GM12875 (cell line): ENCODE measurements around the gene ZBTB20.

Experiments
- H3K4me3 ChIP-seq: one replicate; pipeline ENCODE4 v1.5.1; 2011; ENCODE audit warnings: low read depth, low read length, control low read depth
- CTCF ChIP-seq: IDR thresholded peaks from 2 replicates; pipeline ENCODE4 v1.5.1; 2011; ENCODE audit warnings: low read depth, mild to moderate bottlenecking, control low read depth, inconsistent platforms, low read length, moderate library complexity, borderline replicate concordance; ENCODE audit not compliant: insufficient read depth

Gene ZBTB20

GRCh38 chr3:114528517-114528916 is 618.6 kb downstream of the ZBTB20 start:
- H3K4me3 ChIP-seq = no peak overlapping the region
- no peak for TF ChIP-seq CTCF

- TF ChIP-seq CTCF = peak; percentile 44; the same call in 1 of the 2 replicates
- no peak overlapping the region for H3K4me3 ChIP-seq
These were observed 619.9 kb downstream of the ZBTB20 start for GRCh38 chr3:114527036-114527644.

GRCh38 chr3:114525278-114525677 is 621.8 kb downstream of the ZBTB20 start:
- no peak overlapping the region for H3K4me3 ChIP-seq
- TF ChIP-seq CTCF = no peak

GRCh38 chr3:114519415-114519814 is 627.7 kb downstream of the ZBTB20 start:
- no peak overlapping the region for H3K4me3 ChIP-seq
- no peak for TF ChIP-seq CTCF

- TF ChIP-seq CTCF = no peak
- H3K4me3 ChIP-seq = no peak overlapping the region
These were observed 628.8 kb downstream of the ZBTB20 start for GRCh38 chr3:114518206-114518808.

- H3K4me3 ChIP-seq = no peak overlapping the region
- TF ChIP-seq CTCF = no peak
These were observed 636.9 kb downstream of the ZBTB20 start for GRCh38 chr3:114510201-114510600.

GRCh38 chr3:114509756-114510155 is 637.3 kb downstream of the ZBTB20 start:
- no peak overlapping the region for H3K4me3 ChIP-seq
- TF ChIP-seq CTCF = no peak
